HuH-7.5 (cell line): ENCODE data around the gene SIL1.
"Not testable (repeated sequence)": the region's sequence is repeated elsewhere in the genome, so short reads cannot be mapped to it uniquely, and the experiment has no call there.

ENCODE experiments used
- DNase-seq: peaks from one replicate; pipeline ENCODE4 v3.0.0; 2011; ENCODE audit warnings: low spot score

The SIL1 gene

DNA sequence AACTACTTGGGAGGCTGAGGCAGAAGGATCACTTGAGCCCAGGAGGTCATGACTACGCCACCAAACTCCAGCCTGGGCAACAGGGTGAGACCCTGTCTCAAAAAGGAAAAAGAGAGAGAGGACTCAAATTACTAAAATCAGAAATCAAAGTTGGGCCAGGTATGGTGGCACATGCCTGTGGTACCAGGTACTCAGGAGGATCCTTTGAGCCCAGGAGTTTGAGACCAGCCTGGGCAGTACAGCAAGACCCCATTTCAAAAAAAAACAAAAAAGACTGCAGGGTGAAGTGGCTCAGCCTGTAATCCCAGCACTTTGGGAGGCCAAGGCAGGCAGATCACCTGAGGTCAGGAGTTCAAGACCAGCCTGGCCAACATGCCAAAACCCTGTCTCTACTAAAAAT is 23.8 kb downstream of the SIL1 start:
- not testable (repeated sequence) for DNase-seq

- no peak for DNase-seq
These were observed 26.3 kb downstream of the SIL1 start for GRCh38 chr5:139171779-139172404.

DNA sequence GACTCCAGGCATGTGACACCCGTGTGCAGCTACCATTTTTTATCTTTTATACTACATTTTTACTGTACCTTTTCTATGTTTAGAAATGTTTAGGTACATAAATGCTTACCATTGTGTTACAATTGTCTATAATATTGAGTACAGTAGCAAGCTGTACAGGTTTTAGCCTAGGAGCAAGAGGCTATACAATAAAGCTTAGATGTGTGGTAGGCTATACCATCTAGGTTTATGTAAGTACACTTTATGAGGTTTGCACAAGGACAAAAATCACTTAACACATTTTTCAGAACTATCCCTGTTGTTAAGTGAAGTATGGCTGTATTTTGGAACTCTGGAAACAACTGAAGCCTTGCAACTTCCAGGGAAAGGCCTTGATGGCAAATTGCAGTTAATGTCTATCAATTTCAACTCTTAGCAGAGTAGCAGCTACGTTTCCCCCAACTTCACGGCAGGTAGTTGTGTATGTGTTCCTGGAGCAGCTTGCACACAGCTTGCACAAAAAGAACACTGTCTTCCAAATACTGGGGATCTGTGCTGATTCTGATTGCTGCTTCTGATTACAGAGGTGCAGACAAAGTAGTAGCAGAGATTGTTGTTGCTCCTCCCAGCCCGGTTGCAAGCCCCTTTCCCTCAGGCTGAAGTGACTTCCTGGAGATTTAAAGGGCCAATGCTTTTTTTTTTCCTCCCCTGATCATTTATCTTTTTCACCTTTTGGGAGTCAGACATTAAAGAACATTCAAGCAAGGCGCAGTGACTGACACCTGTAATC is 30.0 kb downstream of the SIL1 start:
- DNase-seq: no peak

DNA sequence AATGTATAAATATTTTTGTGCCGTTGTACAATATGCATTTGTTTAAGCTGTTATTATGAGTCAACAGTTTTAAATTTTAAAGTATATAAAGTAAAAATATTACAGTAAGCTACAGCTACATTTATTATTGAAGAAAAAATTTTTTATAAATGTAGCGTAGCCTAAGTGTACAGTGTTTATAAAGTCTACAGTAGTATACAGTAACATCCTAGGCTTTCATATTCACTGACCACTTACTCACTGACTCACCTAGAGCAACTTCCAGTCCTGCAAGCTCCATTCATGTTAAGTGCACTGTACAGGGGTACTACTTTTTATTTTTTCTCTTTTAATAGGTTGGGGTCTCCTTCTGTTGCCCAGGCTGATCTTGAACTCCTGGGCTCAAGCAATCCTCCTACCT is 30.6 kb downstream of the SIL1 start:
- DNase-seq: no peak

GRCh38 chr5:139167063-139167462 is 31.1 kb downstream of the SIL1 start:
- no peak for DNase-seq

GRCh38 chr5:139164897-139165296 is 33.3 kb downstream of the SIL1 start:
- DNase-seq: not testable (repeated sequence)

DNA sequence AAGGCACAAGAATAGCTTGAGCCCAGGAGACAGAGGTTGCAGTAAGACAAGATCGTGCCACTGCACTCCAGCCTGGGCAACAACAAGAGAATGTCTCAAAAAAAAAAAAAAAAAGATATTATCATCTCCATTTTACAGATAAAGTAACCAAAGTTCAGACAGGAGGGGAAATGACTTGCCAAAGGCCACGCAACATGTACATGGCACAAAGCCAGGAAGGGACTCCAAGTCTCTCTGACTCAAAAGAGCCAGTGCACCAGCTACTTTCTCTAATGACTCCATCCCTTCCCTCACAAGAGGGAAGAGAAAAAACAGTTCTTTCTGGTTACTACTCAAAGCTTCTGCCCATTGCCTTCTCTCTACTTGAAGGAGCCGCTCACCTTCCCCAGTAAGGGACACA is 34.1 kb downstream of the SIL1 start:
- DNase-seq: no peak

- DNase-seq: no peak
These were observed 35.7 kb downstream of the SIL1 start for GRCh38 chr5:139162448-139162847.

DNA sequence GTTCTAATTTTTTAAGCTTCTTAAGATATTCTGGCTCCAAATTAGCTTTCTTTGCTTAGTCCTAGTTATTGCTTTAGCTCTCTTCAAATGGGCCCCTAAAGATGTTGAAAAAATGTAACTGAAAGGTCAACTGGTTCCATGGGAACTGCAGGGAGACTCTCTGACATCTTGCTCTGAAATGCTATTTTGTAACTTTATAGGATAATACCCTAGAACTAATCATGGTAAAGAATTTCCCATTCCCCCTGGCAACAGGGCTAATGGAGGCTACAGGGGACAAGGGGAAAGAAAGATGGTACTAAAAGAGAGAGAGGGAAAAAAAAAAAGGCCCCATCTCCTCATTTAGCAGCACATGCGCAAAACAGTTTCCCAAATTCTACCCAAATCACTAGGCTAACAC is 39.4 kb downstream of the SIL1 start:
- no peak for DNase-seq

DNA sequence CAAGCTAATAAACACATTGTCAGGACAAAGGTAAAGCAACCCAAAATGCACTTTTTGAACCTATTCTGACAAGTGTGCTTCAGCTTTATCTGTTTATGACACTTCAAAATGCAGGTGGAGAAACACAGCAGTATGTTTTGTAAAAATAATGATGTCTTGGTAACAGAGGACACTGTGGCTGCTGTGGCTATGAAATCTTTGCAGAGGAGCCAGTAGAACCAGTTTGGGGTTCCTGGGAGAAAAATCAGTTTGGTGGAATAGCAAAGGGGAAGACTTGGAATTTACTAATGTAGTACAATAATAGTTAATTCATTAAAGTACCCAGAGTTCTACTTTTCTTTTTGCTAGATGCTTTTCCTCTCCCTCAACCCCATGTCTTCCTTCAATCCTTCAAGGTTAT is 40.6 kb downstream of the SIL1 start:
- no peak for DNase-seq

GRCh38 chr5:139156814-139157213 is 41.4 kb downstream of the SIL1 start:
- no peak for DNase-seq

DNA sequence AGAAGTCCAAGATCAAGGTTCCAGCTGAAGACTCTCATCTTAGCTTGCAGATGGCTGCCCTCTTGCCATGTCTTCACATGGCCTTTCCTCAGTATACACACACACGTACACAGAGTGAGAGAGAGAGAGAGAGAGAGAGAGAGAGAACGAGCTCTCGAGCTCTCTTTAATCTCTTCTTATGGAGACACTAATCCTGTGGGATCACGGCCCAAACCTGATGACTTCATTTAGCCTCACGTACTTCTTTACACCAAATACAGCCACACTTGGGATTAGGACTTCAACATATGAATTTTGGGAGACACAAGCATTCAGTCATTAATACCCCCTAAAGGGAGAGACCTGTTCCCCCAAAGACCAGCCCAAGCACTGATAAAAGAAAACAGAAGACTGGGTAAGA is 42.8 kb downstream of the SIL1 start:
- no peak for DNase-seq

- no peak for DNase-seq
These were observed 46.3 kb downstream of the SIL1 start for GRCh38 chr5:139151902-139152301.

DNA sequence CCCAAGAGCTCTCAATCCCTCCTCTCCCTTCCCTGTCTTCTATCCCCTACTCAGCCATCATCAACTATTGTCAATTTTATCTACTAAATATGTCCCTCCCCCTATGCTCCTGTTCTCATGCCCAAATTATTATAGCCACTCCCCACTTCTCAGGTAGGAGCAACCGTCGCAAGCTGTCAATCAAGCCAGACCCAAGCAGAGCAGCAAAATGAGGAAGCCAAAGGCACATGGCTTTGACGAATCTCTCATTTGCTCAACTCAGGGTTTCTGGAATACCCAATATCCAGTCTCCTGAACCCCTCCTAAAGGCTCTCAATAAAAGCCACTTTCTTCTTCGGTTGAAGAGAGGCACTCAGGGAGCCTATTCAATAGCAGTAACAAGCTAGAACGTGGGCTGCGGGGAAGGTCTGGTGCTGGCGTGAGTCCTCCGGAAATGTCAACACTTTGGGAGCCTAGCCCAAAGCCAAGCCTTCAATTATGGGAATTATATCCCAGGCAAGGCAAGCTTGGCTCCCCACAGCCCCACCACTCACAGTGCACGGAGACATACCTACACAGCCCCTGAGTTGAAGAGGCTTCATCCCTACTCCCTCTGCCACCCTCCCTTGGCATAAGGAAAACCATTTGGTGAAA is 47.7 kb downstream of the SIL1 start:
- DNase-seq: no peak

GRCh38 chr5:139149477-139150199 is 48.5 kb downstream of the SIL1 start:
- DNase-seq: no peak

- DNase-seq: no peak
These were observed 49.2 kb downstream of the SIL1 start for GRCh38 chr5:139148986-139149385.

DNA sequence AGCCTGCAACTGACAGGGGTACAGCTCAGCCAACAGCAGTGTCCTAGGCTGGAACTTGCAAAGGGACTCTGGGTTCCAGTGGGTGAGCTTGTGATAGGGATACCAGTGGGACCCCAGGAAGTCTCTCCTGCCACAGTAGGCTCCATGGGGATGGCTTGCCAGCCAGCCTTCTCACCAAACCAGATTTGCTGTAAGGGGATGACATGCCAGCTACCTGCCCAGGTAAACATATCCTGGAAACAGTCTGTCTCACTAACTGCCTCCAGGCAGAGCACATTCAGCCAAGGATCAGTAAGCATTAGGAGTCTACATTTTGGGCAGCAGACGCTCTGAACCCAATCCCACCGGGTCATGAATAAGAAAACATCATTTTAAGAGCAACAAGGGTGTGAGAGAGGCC is 49.9 kb downstream of the SIL1 start:
- DNase-seq: no peak

- DNase-seq: no peak
These were observed 50.6 kb downstream of the SIL1 start for GRCh38 chr5:139147483-139148087.

- DNase-seq: no peak
These were observed 51.2 kb downstream of the SIL1 start for GRCh38 chr5:139146809-139147482.

DNA sequence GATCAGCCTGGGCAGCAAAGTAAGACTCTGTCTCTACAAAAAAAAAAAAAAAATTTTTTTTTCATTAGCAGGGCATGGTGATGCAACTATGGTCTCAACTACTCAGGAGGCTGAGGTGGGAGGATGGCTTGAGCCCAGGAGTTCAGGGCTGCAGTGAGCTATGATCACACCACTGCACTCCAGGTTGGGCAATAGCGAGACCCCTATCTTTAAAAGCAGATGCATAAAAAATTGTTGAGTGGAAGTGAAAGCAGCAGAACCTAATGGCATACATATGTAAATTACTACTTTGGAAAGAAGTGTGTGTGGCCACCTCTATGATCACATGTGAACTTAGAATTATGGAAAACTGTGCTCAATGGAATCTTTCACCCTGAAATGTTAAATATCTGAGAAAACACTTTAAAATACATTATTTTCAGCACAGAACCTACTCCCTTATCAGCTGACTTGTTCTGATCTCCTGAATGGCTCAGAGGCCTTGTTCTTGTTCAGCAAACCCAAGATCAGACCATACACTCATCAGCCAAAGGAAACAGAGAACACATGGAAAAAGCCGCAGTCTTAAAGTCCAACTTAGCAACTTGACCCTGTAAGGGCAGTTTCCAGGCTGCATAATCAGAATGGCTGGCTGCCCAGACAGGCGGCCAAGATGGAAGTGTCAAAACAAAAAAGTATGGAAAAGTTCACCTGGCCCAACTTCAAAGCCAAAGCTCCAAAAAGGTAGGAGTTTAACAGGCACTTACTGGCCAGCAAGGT is 56.5 kb downstream of the SIL1 start:
- no peak for DNase-seq

GRCh38 chr5:139140591-139141071 is 57.5 kb downstream of the SIL1 start:
- DNase-seq: no peak
